Activated CD4-positive, alpha-beta T cell treated with anti-CD3 and anti-CD28 coated beads, Interleukin-2, amount 50 U/mL, for 16 hours (primary cell): ENCODE measurements around the gene BPIFB6.
"Not testable (repeated sequence)": the region's sequence is repeated elsewhere in the genome, so short reads cannot be mapped to it uniquely, and the experiment has no call there.

ENCODE experiments used
- DNase-seq: peaks from one replicate; pipeline ENCODE4 v3.0.0-alpha.2; 2020

Gene BPIFB6

DNA sequence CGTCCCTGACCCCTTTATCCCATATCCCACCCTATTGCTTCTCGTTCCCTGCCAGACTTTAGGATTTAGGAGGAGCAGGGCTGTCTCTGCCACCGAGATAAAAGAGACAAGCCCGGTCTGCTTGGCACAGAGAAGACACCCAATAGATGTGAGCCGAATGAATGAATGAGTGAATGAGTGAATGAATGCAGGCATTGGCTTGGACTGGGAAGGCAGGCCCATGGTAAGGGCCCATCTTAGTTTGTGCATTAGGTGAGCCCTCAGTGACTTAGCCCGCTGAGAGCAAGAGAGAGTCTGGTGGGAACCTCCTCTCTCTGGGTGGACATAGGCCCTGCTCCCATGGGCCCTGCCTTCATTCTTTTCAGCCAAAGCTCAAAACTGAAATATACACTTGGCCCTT is 879 bp upstream of the BPIFB6 start:
- DNase-seq = no peak

DNA sequence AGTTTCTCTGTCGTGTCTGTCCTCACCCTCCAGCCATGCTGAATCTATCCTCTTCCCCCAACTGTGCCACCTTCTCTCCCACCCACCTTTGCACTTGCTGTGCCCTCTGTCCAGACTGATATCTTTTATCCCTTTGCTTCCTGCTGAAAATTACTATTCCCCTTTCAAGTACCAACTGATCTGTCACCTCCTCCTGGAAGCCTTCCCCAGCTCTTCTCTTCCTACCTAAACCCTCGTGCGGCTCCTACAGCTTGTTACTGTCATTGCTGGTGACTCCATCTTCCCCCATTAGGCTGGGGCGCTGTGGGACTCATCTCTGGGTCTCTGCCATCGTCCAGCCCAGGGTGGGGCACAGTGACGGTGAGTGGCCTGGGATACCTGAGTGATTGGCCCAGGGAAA is 1.1 kb downstream of the BPIFB6 start:
- no peak for DNase-seq

DNA sequence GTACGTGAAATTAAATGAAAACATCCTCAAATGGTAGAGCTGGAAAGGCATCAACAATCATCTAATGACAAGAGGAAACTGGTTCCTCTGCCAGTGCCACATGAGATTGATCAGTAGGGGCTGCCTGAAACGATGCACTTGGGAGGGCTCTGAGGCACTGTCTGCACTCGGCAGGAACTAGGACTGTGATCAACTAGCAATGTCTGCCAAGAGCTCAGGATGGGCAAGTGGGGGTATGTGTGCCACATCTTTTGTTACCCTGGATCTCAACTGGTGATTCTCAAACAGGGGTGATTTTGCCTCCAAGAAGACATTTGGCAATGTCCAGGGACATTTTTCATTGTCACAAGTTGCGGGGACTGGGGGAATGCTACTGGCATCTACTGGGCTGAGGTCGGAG is 1.9 kb downstream of the BPIFB6 start:
- DNase-seq = no peak

DNA sequence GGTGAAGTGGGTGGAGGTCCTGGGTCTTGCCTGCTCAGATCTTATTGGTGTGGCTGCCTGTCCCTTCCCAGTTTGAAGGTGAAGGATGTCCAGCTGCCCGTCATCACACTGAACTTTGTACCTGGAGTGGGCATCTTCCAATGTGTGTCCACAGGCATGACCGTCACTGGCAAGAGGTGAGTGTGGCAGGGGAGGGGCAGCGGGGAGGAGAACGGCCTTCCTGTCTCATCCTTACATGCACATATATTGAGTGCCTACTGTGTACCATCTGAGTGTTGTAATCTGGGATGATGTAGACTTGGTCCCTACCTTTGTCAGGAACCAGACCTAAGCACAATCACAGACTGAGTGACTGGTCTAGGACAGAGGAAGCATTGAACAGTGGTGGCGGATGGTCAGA is 2.7 kb downstream of the BPIFB6 start:
- no peak for DNase-seq

DNA sequence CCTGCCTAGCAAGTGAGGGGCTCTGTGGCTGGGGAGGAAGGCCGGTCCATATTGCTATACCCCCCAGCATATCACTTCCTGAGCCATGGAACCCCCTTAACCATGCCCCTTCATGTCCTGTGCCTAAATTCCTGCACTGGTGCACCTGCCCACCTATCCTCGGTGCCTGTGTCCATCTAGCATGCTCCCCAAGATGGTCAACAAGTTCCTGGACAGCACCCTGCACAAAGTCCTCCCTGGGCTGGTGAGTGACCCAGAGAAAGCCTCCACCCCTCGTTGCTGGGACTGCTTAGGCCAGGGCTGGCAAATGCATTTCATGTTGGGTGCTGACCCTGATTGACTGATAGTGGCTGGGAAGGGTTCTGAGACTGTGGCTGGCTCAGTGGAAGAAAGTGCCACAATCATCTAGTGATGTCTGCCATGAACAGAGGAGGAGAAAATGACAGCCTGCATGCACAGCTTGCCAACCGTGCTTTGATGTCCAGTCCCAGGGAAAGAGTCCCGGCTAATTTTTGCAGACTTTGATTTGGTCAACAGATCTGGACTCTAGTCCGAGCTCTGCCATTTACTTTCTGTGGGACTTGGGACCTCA is 3.5 kb downstream of the BPIFB6 start:
- no peak for DNase-seq

DNA sequence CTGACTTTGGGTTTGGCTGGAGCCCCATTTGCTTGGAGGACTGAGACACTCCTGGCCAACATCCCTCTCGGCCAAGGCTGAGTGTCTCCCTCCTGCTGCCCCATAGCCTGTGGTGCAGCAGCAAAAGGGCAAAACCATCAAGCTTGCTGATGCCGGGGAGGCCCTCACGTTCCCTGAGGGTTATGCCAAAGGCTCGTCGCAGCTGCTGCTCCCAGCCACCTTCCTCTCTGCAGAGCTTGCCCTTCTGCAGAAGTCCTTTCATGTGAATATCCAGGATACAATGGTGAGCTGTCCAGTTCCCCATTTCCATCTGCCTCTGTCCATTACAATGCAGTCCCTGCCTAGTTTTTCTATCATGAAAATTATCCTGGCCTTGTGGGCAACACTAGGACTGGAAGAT is 6.0 kb downstream of the BPIFB6 start:
- no peak for DNase-seq

DNA sequence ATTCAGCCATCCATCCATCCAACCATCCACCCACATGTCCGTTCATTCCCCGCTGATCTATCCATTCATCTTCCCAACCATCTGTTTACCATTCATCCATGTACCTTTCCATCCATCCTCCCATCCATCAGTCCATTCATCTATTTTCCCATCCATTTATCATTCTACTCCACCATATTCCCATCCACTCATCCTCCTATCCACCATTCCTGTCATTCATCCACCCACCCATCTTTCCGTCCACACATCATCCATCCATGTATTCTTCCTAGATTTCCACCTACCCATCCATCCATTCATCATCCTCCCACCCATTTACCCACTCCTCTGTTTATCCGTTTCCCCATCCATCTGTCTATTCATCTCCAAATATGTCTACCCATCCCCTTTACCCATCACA is 6.8 kb downstream of the BPIFB6 start:
- DNase-seq = no peak

DNA sequence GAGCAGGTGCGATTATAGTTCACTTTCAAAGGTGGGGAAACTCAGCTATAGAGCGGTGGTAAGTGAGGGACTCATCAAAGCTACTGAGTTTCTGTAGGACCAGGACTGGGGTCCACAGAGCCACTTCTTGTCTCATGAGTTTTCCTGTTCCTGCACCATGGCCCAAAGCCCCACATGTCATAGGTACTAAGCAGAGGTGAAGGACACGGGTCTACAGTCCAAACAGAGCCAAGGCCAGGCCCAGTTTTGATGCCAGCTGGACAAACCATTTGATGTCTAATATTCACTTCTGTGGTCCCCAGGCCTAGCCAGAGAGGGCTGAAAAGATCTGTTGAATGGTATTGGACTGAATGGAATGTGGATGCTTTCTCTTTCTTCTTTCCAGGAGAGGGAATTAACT is 11.0 kb downstream of the BPIFB6 start:
- DNase-seq = no peak

DNA sequence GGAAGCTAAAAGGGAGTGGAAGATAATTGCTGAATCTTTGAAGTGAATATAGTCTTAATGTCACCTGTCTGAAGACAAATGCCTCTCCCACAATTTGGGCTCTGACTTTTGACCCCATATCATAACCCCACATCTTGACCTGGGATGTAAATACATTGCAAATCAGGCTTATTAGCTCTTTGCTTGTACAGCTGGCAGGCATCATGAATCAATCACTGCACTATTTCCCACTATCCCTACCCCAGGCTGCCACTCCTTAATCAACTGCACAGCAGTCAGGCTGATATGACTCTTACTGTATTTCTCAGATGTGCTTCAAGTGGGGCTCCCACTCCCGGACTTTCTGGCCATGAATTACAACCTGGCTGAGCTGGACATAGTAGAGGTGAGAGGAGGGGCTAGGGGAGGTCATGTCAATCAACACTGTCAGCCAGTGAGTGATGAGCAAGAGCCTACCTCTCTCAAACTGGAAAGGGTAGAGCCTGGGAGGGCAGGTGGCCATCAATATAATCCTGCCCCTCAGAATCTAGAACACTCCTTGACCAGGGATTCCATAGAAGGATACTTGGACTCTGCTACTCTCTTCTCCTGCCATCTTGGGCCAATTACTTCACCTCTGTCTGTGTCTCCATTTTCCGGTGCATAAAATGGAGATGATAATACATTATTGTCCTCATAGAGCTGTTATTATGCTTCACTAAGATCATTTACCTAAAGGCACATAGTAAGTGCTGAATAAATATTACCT is 11.7 kb downstream of the BPIFB6 start:
- no peak for DNase-seq

DNA sequence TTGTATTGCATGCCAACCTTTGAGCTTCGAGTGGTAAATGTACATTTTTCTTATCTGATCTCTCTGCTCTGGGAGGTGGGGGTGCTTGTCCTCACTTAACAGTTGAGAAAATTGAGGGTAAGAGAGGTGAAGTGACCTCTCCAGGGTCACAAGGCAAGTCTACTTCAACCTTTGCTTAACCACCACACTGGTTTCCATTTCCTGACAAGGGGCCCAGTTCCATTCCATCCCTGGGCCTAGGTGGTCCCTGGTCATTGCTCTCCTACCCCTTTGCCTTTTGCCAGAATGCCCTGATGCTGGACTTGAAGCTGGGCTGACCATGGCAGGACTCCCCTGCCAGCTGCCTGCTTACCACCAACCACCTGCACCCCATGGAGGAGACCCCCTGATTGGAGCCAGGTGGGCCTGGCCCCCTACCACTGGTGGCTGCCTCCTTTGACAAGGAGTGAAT is 12.3 kb downstream of the BPIFB6 start:
- no peak for DNase-seq

DNA sequence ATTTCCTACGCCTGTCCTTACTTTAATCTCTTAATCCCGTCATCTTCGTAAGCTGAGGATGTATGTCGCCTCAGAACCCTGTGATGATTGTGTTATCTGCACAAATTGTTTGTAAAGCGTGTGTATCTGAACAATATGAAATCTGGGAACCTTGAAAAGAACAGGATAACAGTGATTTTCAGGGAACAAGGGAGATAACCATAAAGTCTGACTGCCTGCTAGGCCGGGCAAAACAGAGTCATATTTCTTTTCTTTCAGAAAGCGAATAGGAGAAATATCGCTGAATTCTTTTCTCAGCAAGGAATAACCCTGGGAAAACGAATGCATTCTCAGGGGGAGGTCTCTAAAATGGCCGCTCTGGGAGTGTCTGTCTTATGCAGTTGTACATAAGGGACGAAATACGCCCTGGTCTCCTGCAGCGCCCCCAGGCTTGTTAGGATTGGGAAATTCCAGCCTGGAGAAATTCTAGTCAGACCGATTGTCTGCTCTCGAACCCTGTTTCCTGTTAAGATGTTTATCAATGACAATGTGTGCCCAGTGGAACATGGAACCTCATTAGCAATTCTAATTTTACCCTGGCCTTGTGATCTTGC is 13.8 kb downstream of the BPIFB6 start:
- not testable (repeated sequence) for DNase-seq

DNA sequence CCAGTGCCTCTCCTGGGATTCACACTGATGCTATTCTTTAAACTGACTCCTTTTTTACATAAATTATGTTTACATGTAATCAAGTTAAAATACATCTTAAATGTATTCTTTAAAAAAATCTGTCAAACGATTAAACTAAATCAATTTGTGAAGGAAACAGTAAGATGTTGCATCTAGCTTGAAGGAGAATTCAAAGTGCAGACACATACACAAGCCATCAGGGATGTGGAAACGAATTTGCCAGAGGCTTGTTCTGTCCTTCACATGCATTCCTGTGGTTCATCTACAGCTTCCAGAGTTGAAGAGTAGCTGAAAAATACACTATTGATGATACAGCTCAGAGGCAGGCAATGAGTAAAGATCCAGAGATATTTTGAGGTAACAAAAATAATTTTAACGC is 15.0 kb downstream of the BPIFB6 start:
- DNase-seq = no peak

DNA sequence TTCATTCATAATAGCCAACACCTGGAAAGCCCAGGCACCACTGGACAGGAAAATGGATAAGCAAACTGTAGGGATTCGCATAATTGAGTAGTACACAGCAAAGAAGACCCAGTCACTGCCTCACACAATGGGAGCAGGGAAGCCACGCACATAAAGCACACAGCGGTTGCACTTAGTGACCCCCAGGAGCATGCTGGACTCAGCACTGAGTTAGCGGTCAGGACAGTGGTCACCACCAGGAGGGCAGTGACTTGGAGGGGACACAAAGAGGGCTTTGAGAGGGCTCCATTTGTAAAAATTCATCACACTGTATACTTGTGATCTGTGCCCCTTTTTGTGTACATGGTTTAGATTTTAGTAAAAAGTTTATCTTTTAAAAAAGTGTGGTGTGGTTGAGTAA is 19.9 kb downstream of the BPIFB6 start:
- no peak for DNase-seq

DNA sequence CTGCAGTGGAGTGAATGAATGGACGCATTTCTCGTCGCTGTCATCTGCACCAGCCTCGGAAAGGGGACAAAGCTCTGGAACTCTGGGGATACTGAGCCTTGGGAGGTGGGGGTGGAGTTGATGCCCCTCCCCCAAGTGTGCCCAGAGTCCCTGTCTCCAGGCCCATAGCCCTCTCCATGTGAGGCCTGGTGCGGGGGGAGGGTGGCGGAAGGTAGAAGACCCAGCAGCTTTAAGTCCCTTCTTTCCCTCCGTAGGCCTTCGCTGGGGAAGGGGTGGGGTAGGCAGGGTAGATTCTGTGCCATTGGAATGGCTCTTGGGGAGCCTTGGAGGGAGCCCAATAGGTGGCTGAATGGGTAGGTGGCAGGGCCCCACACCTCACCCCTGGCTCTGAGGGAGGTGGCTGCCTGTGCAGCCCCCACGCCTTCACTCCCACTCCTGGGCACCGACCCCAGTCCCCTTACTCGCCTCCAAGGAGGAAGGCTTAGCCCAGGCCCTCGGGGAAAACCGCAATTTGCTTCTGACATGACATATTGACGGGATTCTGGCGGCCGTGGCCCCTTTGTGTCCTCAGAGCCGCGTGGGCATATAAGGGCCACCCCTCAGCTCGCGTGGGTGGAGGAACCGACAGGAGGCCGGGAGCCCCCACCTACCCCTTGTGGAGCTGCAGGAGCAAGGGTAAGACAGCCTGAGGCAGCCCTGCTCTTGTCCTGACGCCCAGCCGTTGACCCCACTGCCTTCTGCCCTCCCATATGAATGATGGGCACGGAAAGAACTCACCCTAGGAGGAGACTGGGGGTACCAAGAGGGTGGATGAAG is 22.1 kb downstream of the BPIFB6 start, which contains the start of gene BPIFB3:
Gene BPIFB3, plus strand, starts transcription at position 613 of the 816 bp plus-strand sequence. CDS start 1,533 bp downstream, outside the sequence.
- no peak for DNase-seq

DNA sequence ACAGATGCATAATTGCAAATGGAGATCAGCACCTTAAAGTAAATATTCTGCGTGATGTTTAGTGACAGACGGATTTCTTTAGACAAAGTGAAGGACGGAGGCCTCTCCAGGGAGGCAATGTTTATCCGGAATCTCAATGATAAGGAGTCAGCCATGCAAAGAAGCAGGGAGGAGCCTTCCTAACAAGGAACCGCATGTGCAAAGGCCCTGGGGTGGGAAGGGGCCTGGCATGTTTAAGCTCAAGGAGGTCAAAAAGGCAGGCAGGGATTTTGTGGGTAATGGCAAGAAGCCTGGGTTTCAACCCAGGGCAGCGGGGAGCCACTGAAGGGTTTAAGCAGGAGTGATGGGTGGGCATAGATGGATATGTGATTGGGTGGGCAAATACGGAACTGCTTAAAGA is 22.9 kb downstream of the BPIFB6 start:
- no peak for DNase-seq

DNA sequence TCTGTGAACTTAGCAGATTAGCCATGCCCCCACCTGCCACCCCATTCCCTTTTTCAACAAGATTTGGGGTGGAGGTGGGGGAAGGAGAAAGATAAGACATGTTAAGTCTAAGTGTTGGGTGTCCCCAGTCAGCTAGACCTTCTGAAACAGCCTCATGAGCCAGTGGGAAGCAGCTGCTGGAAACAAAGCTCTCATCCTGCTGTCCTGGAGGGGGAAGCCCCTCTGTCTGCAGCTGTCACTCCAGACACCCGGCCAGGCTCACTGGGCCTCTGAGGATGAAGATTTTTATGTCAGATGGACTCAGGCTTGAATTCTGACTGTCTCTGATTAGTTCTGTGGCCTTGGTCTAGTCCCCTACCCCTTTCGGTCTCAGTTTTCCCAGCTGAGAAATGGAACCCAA is 23.3 kb downstream of the BPIFB6 start:
- no peak for DNase-seq

DNA sequence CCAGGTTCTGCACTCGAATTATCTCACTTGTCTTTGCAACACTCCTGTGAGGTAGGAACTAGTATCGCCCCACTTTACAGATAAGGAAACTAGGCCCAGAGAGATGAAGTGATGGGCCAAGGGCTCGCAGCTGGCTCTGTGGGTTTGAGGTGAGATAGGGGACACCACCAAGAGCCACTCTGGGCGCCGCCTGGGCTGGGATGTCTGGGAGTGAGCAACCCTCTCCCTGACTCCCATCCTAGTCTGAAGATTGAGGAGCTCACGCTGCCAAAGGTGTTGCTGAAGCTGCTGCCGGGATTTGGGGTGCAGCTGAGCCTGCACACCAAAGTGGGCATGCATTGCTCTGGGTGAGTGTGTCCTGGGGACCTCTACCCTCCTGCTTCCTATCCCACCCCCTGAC is 27.7 kb downstream of the BPIFB6 start:
- DNase-seq = no peak

DNA sequence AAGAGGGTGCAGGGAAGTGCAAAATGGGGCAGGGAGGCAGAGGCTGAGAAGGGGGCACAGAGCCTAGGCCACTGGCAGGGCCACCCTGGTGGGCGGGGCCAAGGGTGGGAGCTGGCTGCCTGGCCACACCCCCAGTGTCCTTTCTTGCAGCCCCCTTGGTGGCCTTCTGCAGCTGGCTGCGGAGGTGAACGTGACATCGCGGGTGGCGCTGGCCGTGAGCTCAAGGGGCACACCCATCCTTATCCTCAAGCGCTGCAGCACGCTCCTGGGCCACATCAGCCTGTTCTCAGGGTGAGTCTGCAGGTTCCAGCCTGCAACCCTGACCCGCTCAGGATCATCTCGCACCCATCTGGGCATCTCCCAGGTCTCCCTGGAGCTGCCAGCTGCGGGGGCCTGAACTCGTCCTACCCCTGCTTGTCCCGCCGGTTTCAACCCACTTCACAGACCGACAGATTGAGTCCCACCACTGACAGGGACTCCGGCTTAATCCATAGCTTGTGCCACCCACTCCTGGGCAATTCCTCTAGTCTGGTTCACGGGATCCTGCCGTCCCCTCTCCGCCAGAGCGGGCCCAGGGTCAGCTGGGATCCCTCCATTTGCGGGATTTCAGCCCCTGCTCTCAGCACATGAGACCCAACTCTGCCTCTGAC is 28.4 kb downstream of the BPIFB6 start:
- no peak for DNase-seq

DNA sequence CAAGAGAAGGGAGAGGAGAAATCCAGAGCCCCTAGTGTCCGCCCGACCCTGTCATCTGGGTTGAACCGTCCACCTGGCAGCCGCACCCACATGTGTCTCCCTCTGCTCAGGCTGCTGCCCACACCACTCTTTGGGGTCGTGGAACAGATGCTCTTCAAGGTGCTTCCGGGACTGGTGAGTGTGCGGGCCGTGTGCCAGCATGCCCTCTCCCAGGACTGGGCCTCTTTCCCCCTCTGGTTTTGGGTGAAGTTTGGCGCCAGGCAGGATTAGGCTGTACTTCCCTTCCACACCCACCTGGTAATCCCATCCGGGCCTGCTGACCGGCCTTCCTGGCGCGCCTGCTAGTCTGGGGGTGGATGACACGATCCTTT is 30.2 kb downstream of the BPIFB6 start:
- no peak for DNase-seq

DNA sequence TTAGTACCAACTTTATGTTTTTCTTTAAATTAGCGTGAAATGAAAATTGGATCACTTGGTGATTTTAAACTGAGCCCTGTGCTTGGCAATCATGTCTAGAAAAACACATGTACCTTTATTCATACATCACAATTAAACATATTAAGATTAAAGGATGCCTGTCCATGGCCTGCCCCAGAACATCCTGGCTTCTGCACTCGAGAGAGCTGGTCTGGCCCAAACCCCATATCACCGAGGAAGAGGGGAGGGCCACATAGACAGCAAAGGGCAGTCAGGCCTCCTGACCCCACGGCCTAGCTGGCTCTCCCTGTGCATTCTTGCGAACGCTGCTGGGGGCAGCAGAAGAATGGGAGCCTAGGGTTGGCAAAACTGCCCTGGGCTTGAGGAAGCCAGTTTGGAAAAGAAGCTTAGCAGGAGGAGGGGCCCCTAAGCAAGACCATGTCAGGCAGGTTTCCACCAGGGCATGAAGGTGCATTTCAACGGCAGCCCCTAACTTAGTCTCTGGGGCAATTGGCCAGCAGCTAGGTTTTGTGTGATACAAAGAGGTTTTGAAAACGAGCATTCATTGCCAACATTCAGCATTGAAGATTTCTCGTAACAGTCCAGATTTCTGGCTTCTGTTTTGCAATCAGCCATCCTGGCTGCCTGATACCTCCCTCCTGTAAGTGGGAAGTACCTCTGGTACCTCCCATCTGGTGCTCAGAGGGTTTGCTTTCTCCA is 30.8 kb downstream of the BPIFB6 start:
- DNase-seq = no peak

DNA sequence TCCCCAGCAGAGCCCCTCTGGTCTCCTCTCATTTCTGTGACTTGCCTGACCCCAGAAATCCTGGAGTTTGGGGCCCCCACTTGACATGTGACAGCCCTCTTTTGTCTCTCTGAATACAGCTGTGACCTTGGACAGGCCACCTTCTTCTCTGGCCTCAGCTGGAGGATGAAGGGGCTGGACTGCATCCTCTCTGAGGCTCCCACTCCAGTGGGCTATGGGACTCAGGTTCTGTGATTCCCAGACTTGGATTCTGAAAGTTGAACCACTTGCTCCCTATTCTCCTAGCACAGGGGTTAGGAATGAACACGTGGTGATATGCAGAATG is 31.3 kb downstream of the BPIFB6 start:
- no peak for DNase-seq

DNA sequence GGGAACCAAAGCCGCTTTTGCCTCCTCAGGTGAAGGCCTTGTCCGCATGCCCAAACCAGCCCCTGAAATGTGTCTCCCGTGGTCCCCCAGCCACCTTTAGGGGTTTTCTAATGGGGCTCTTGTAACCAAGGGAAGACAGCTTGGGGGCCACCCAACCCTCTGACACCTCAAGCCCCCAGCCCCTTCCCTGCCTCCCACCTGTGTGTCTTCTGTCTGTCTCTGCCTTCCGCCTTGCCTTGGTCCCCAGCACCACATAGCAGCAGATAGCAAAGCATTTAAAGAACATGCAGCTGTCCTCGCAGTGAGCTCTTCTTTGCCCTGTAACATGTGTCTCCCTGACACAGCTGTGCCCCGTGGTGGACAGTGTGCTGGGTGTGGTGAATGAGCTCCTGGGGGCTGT is 31.8 kb downstream of the BPIFB6 start:
- DNase-seq = no peak
